Measurements from ENCODE around the gene ATOH8. TPM values are rescaled to one million over a fixed set of nuclear protein-coding genes. Genes with fewer than 3 reads are reported as not detected.

ATOH8 gene
- 12.7 and 12.8 TPM in 2 replicates for total RNA-seq
- 10.3 and 13.8 TPM in 2 replicates for polyA plus RNA-seq
- 8.9 and 11.0 TPM in 2 replicates for polyA plus RNA-seq (2011; cell fraction: cytosol; rRNA removed)
- 9.6 and 9.7 TPM in 2 replicates for polyA plus RNA-seq (2011; cell fraction: nucleus; rRNA removed)
- polyA plus RNA-seq (2012): 12.4 and 23.6 TPM in 2 replicates
- 10.8 and 11.7 TPM in 2 replicates for polyA minus RNA-seq
- 7.1 TPM for polyA minus RNA-seq (2011; cell fraction: cytosol; rRNA and poly(A)+ RNA removed)
- polyA minus RNA-seq (2011; cell fraction: nucleus; rRNA and poly(A)+ RNA removed): 11.9 and 15.4 TPM in 2 replicates
- percentile 55 among the genes with signal in this experiment for Bru-seq, nascent RNA
- BruChase-seq, experiment 1, labeled RNA remaining after a 6-hour chase: percentile 60 among the genes with signal in this experiment
- percentile 63 among the genes with signal in this experiment for BruChase-seq, experiment 2, labeled RNA remaining after a 2-hour chase
- long read RNA-seq, transcript ATOH8-201 (3 exons, 2,438 nt): major isoform, 8 of 11 reads
- long read RNA-seq, partial matches to known transcripts: 0 of 11 reads
- long read RNA-seq, other reads (novel, unspliced or antisense): 3 of 11 reads

- Histone ChIP-seq H3K4me3 (replicated peaks in 1 of 3; ENCODE audit: insufficient read depth in 1 of 3, low read depth in 1 of 3, low read length in 3 of 3) (peak within 1 kb of the TSS; percentile 63 to 84 (median 67)), H3K9ac (replicated peaks; ENCODE audit: extremely low read depth, insufficient read depth, low read length) (peak within 1 kb of the TSS; percentile 89), H3K79me2 (ENCODE audit: control insufficient read depth, insufficient read depth, low read length) (peaks cover 16% of the 10 kb centered on the region), H3K9me1 (replicated peaks; ENCODE audit: control insufficient read depth, extremely low read depth, insufficient read depth, low read length) (no peaks in the 10 kb centered on the region), H2AFZ (ENCODE audit: low read depth, low read length) (peak within 1 kb of the TSS; percentile 76), H3K9me3 (replicated peaks; ENCODE audit: control insufficient read depth, insufficient read depth, low read length) (no peaks in the 10 kb centered on the region), H3K4me1 (ENCODE audit: control insufficient read depth, extremely low read depth, insufficient read depth, low read length) (peaks cover 11% of the 10 kb centered on the region), H4K20me1 (replicated peaks; ENCODE audit: control insufficient read depth, extremely low read depth, insufficient read depth, low read length) (no peaks in the 10 kb centered on the region), H3K36me3 (ENCODE audit: control insufficient read depth in 2 of 2, extremely low read depth in 1 of 2, insufficient read depth in 2 of 2, low read length in 2 of 2) (no peaks in the 10 kb centered on the region), H3K4me2 (ENCODE audit: insufficient read depth, low read length) (peak within 1 kb of the TSS; percentile 74), H3K27me3 (ENCODE audit: control insufficient read depth in 2 of 2, insufficient read depth in 2 of 2, low read length in 2 of 2) (no peaks in the 10 kb centered on the region), H3K27ac (ENCODE audit: insufficient read depth, low read depth, low read length) (peak within 1 kb of the TSS; percentile 74)
- intact Hi-C loops (cut with micrococcal nuclease) (no loop called here), dilution Hi-C loops (cut with MboI; ENCODE audit: extremely low pct_ligation_motif_present, low sequenced_read_pairs) (no loop called here)
- no peak for TF ChIP-seq POLR2A (IDR thresholded peaks at IDR 0.05; ENCODE audit: low read depth, low read length)
- no peak for TF ChIP-seq MYC (IDR thresholded peaks at IDR 0.05; ENCODE audit: low read depth, low read length)
- no peak for TF ChIP-seq MAX (IDR thresholded peaks at IDR 0.05; ENCODE audit: insufficient read depth, insufficient read length)
- no peak for TF ChIP-seq FOS (IDR thresholded peaks at IDR 0.05; ENCODE audit: borderline replicate concordance, insufficient read depth, low read length)
- no peak for TF ChIP-seq GATA2 (IDR thresholded peaks at IDR 0.05; ENCODE audit: insufficient read depth, insufficient read length, low read depth, low read length)
- no peak for TF ChIP-seq JUN (IDR thresholded peaks at IDR 0.05; ENCODE audit: borderline replicate concordance, insufficient read depth, insufficient read length, low read depth)
- TF ChIP-seq POLR2AphosphoS5 (IDR thresholded peaks at IDR 0.05; ENCODE audit: insufficient read depth, low read depth, low read length): no peak
- no peak for TF ChIP-seq EZH2 (IDR thresholded peaks at IDR 0.05; ENCODE audit: borderline replicate concordance, low read depth, low read length, severe bottlenecking)
- TF ChIP-seq CTCF (IDR thresholded peaks at IDR 0.05; ENCODE audit: extremely low read depth in 1 of 2, insufficient read depth in 1 of 2, low read depth in 1 of 2, low read length in 2 of 2): no peak
- peak; percentile 88 for FAIRE-seq
- DNase-seq (ENCODE audit: low read depth, low spot score): peak; percentile 61
- BruUV-seq (replicated peaks): no TSS peak
- CTCF ChIA-PET: interaction anchor here (0.7 to 6.2 kb wide), 17 partner anchors 8 to 116 kb away, joined by 3 to 126 read pairs (median 5); no protein-coding TSS in a partner anchor
- POLR2A ChIA-PET: interaction anchor here (1.3 to 1.4 kb wide), 3 partner anchors 12 to 49 kb away, joined by 3 to 9 read pairs (median 5); no protein-coding TSS in a partner anchor
These were observed at the start of gene ATOH8 for GRCh38 chr2:85753525-85754312. Gene ATOH8, plus strand, starts transcription at chr2:85753991. Its CDS starts 199 bp downstream, at chr2:85754190.

All from endothelial cell of umbilical vein (primary cell).